Measurements from ENCODE around the gene ALDH1B1.
A peak's percentile ranks its signal among the peaks of the same experiment; 100 is the strongest.

The ALDH1B1 gene

GRCh38 chr9:38392235-38393127, at the start of gene ALDH1B1:
Gene ALDH1B1 (plus strand): TSS chr9:38392702. CDS start chr9:38395749, 3,047 bp downstream.
- DNase-seq, result peak; percentile 91

- DNase-seq, result no peak
Observed at GRCh38 chr9:38343037-38343436, 49.5 kb upstream of the ALDH1B1 start.

GRCh38 chr9:38343552-38343951, 49.0 kb upstream of the ALDH1B1 start:
- DNase-seq, result no peak

GRCh38 chr9:38344566-38345324, 47.8 kb upstream of the ALDH1B1 start:
- no peak for DNase-seq

GRCh38 chr9:38345851-38346755, 46.4 kb upstream of the ALDH1B1 start:
- no peak for DNase-seq

- DNase-seq, result no peak
Observed at GRCh38 chr9:38346811-38347210, 45.7 kb upstream of the ALDH1B1 start.

- no peak for DNase-seq
Observed at GRCh38 chr9:38347271-38347671, 45.2 kb upstream of the ALDH1B1 start.

- no peak for DNase-seq
Observed at GRCh38 chr9:38347946-38348345, 44.6 kb upstream of the ALDH1B1 start.

GRCh38 chr9:38350529-38350928, 42.0 kb upstream of the ALDH1B1 start:
- DNase-seq, result no peak

GRCh38 chr9:38352530-38353328, 39.8 kb upstream of the ALDH1B1 start:
- DNase-seq, result no peak

GRCh38 chr9:38355115-38355514, 37.4 kb upstream of the ALDH1B1 start:
- no peak for DNase-seq

GRCh38 chr9:38355517-38356120, 36.9 kb upstream of the ALDH1B1 start:
- DNase-seq, result no peak

- no peak for DNase-seq
Observed at GRCh38 chr9:38356851-38357250, 35.7 kb upstream of the ALDH1B1 start.

GRCh38 chr9:38357350-38358114, 35.0 kb upstream of the ALDH1B1 start:
- no peak for DNase-seq

- DNase-seq, result peak; percentile 64
Observed at GRCh38 chr9:38358390-38359296, 33.9 kb upstream of the ALDH1B1 start.

GRCh38 chr9:38359297-38359653, 33.2 kb upstream of the ALDH1B1 start:
- DNase-seq, result no peak

GRCh38 chr9:38359689-38360385, 32.7 kb upstream of the ALDH1B1 start:
- DNase-seq, result no peak

- DNase-seq, result no peak
Observed at GRCh38 chr9:38360839-38361472, 31.5 kb upstream of the ALDH1B1 start.

- no peak for DNase-seq
Observed at GRCh38 chr9:38361473-38361850, 31.0 kb upstream of the ALDH1B1 start.

Measured in kidney glomerular epithelial cell (primary cell).